Mammary epithelial cell (primary cell): Measurements from ENCODE around the gene COLEC11.

Experiments used
- EZH2 ChIP-seq: IDR thresholded peaks from 2 replicates; pipeline ENCODE4 v1.6.1; 2012; ENCODE audit warnings: low read length, inconsistent platforms, borderline replicate concordance
- TF ChIP-seq, protein P1 (sequence below), 2 donors: IDR thresholded peaks in 1 of 2; conservative IDR thresholded peaks in 1 of 2; 2 replicates each; pipeline ENCODE4 v1.5.1; 2011 to 2012; ENCODE audit warnings: inconsistent platforms in 2 of 2, low read length in 2 of 2, mild to moderate bottlenecking in 2 of 2, control low read depth in 1 of 2, low read depth in 1 of 2; ENCODE audit not compliant: insufficient read depth in 1 of 2; ENCODE audit errors: extremely low read depth in 1 of 2

- TF ChIP-seq, protein P1, sequence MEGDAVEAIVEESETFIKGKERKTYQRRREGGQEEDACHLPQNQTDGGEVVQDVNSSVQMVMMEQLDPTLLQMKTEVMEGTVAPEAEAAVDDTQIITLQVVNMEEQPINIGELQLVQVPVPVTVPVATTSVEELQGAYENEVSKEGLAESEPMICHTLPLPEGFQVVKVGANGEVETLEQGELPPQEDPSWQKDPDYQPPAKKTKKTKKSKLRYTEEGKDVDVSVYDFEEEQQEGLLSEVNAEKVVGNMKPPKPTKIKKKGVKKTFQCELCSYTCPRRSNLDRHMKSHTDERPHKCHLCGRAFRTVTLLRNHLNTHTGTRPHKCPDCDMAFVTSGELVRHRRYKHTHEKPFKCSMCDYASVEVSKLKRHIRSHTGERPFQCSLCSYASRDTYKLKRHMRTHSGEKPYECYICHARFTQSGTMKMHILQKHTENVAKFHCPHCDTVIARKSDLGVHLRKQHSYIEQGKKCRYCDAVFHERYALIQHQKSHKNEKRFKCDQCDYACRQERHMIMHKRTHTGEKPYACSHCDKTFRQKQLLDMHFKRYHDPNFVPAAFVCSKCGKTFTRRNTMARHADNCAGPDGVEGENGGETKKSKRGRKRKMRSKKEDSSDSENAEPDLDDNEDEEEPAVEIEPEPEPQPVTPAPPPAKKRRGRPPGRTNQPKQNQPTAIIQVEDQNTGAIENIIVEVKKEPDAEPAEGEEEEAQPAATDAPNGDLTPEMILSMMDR (conservative IDR thresholded peaks at IDR 0.05 in 1 of 2, IDR thresholded peaks at IDR 0.05 in 1 of 2; ENCODE audit: extremely low read depth in 1 of 2, insufficient read depth in 1 of 2, low read depth in 1 of 2, low read length in 2 of 2), result no peak
- no peak for TF ChIP-seq EZH2
Observed at GRCh38 chr2:3641841-3642421, 47.0 kb downstream of the COLEC11 start.
